RWPE1 (cell line): ENCODE results near the gene TMPRSS9.
"Not testable (repeated sequence)": the region's sequence is repeated elsewhere in the genome, so short reads cannot be mapped to it uniquely, and the experiment has no call there.

ENCODE experiments used
- CTCF ChIA-PET: fragments of 350-600 bp; sonication (Branson Sonifier 250); formaldehyde crosslinking; extraction: SDS; loops from one replicate; lab custom pipeline; 2021; lab: Yijun Ruan, JAX
- POLR2A ChIA-PET: fragments of 400-600 bp; formaldehyde crosslinking; extraction: SDS; loops from one replicate; lab custom pipeline; 2020; ENCODE audit warnings: antibody characterized with exemption; ENCODE audit not compliant: low non-redundant PET; lab: Yijun Ruan, JAX
- DNase-seq: peaks from one replicate; pipeline ENCODE4 v3.0.0; 2012; ENCODE audit warnings: low spot score
- H3K27ac ChIP-seq: fragments of 450-650 bp; 2 replicates; pipeline ENCODE4 v1.5.1; 2017
- TF ChIP-seq, protein P1 (sequence below): fragments of 450-650 bp; conservative IDR thresholded peaks from 2 replicates; pipeline ENCODE4 v1.5.1; 2017; ENCODE audit warnings: low read depth, mild to moderate bottlenecking

The TMPRSS9 gene

DNA sequence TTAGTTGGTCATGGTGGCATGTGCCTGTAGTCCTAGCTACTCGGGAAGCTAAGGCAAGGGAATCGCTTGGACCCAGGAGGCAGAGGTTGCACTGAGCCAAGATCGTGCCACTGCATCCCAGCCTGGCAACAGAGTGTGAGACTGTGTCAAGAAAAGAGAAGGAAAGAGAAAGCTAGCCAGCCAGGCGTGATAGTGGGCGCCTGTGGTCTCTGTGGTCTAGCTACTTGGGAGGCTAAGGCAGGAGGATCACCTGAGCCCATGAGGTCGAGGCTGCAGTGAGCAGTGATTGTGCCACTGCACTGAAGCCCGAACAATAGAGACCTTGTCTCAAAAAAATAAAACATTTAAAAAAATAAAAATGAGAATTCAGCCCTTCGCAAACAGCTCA, 34.0 kb downstream of the TMPRSS9 start:
- TF ChIP-seq, protein P1, sequence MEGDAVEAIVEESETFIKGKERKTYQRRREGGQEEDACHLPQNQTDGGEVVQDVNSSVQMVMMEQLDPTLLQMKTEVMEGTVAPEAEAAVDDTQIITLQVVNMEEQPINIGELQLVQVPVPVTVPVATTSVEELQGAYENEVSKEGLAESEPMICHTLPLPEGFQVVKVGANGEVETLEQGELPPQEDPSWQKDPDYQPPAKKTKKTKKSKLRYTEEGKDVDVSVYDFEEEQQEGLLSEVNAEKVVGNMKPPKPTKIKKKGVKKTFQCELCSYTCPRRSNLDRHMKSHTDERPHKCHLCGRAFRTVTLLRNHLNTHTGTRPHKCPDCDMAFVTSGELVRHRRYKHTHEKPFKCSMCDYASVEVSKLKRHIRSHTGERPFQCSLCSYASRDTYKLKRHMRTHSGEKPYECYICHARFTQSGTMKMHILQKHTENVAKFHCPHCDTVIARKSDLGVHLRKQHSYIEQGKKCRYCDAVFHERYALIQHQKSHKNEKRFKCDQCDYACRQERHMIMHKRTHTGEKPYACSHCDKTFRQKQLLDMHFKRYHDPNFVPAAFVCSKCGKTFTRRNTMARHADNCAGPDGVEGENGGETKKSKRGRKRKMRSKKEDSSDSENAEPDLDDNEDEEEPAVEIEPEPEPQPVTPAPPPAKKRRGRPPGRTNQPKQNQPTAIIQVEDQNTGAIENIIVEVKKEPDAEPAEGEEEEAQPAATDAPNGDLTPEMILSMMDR, result no peak
- no peak for DNase-seq

DNA sequence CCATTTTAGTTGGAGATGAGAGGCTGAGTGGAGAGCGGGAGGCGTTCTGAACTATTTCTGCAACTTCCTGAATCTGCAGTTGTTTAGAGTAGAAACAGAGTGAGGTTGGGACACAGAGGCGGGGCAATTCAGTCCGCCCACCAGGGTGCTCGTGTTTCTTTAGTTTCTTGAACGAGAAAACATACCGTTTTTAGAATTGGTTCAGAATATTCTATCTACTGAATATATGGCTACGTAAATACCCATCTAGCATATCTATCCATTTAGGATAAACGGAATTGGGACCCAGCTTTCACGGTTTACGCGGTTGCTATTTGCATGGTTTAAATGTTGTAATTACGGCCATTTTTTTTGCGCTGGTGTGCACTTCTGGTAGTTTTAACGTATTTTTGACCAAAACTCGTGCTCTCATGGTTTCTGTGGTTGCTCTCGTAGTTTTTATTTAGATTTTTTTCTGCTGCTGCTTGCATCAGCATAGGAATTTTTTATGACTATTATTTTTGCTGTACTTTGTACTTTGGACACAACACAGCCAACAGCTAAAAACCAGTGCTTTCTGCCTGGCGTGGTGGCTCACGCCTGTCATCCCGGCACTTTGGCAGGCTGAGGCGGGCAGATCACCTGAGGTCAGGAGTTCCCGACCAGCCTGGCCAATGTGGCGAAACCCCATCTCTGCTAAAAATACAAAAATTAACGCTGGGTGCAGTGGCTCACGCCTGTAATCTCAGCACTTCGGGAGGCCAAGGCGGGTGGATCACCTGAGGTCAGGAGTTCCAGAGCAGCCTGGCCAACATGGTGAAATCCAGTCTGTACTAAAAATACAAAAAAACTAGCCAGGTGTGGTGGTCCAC, 34.6 kb downstream of the TMPRSS9 start:
- no peak overlapping the region for H3K27ac ChIP-seq
- TF ChIP-seq, protein P1, result no peak
- CTCF ChIA-PET, result interaction anchor here (0.6 kb wide), 2 partner anchors 159 to 464 kb away, joined by 3 to 4 read pairs; partner anchors contain the start of gene PLEKHJ1
- no peak for DNase-seq
- POLR2A ChIA-PET, result no interaction called here

More for the DNA sequence above, 34.0 kb downstream of the TMPRSS9 start:
- H3K27ac ChIP-seq, result no peak overlapping the region
- POLR2A ChIA-PET, result no interaction called here
- CTCF ChIA-PET, result no interaction called here

DNA sequence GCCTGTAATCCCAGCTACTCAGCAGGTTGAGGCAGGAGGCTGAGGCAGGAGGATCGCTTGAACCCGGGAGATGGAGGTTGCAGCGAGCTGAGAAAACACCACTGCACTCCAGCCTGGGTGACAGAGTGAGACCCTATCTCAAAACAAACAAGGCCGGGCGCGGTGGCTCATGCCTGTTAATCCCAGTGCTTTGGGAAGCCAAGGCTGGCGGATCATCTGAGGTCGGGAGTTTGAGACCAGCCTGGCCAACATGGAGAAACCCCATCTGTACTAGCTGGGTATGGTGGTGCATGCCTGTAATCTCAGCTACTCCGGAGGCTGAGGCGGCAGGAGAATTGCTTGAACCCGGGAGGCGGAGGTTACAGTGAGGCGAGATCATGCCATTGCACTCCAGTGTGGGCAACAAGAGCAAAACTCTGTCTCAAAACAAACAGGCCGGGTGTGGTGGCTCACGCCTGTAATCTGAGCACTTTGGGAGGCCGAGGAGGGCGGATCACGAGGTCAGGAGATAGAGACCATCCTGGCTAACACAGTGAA, 35.3 kb downstream of the TMPRSS9 start:
- POLR2A ChIA-PET, DNase-seq, H3K27ac ChIP-seq: not testable (repeated sequence)
- CTCF ChIA-PET, result interaction anchor here (0.6 kb wide), 2 partner anchors 159 to 465 kb away, joined by 3 to 4 read pairs; partner anchors contain the start of gene PLEKHJ1

DNA sequence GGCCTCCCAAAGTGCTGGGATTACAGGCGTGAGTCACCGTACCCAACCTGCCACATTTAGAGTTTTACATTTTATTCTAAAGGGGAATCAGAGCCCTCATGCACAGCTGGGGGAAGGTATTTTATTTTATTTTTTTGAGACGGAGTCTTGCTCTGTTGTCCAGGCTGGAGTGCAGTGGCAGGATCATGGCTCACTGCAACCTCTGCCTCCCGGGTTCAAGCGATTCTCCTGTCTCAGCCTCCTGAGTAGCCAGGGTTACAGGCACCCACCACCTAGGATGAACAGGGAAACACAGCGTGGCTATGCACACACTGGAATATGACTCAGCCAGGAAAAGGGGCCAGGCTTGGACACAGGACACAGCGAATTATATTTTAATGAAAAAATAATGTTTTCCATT, 37.1 kb downstream of the TMPRSS9 start:
- H3K27ac ChIP-seq, CTCF ChIA-PET, POLR2A ChIA-PET, DNase-seq: not testable (repeated sequence)

DNA sequence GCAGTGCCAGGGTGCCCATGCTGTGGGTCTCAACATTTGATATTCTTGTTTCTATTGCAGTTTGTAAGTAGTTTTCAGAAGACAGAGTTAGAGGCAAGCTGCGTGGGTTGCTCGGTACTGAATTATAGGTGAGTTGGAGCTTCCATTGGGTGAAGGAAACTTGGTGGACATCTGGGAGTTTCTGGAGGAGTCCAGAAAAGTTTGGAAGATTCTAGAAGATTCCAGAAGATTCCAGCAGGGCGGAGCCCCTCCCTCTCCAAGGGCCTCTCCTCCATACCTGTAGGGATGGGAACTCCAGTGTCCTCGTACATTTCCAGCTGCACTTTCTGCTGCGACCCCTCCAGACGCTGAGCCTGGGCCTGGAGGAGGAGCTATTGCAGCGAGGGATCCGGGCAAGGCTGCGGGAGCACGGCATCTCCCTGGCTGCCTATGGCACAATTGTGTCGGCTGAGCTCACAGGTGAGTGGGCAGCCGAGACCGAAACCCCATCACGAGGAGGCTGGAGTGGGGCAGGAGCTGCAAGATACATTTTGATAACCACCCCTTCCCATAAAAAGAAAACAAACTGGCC, 38.8 kb downstream of the TMPRSS9 start:
- CTCF ChIA-PET, result no interaction called here
- TF ChIP-seq, protein P1, result no peak
- POLR2A ChIA-PET, result no interaction called here
- no peak overlapping the region for H3K27ac ChIP-seq
- no peak for DNase-seq

DNA sequence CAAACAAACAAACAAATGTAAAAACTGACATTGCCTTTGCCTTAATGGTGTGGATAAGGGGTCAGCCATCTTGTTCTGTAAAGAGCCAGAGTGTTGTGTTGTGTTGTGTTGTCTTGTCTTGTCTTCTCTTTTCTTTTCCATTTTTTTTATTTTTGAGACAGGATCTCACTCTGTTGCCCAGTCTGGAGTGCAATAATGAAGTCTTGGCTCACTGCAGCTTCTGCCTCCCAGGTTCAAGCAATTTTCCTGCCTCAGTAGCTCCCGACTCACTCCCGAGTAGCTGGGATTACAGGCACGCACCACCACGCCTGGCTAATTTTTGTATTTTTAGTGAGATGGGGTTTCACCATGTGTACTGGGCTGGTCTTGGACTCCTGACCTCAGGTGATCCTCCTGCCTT, 39.5 kb downstream of the TMPRSS9 start:
- TF ChIP-seq, protein P1, result no peak
- ChIA-PET POLR2A (no interaction called here), CTCF (no interaction called here)
- H3K27ac ChIP-seq, result no peak overlapping the region
- DNase-seq, result no peak

DNA sequence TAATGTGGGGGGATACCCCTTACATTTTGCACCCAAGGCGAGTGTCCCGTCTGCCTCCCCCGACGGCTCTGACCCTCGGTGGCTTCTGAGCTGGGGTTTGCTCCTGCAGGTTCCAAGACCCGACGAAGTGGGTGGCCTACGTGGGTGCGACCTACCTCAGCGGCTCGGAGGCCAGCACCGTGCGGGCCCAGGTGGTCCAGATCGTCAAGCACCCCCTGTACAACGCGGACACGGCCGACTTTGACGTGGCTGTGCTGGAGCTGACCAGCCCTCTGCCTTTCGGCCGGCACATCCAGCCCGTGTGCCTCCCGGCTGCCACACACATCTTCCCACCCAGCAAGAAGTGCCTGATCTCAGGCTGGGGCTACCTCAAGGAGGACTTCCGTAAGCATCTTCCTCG, 48.2 kb downstream of the TMPRSS9 start:
- TF ChIP-seq, protein P1, result no peak
- DNase-seq, result no peak
- ChIA-PET POLR2A (no interaction called here), CTCF (no interaction called here)
- H3K27ac ChIP-seq, result no peak overlapping the region
